SK-N-SH (cell line): ENCODE data around the gene PIK3R3. TPM values are rescaled to one million over a fixed set of nuclear protein-coding genes. Genes with fewer than 3 reads are reported as not detected.

Source experiments
- CTCF ChIA-PET: fragments of 300-600, 350-600 bp; formaldehyde crosslinking; extraction: SDS; loops from one replicate; lab custom pipeline; 2021; lab: Yijun Ruan, JAX
- POLR2A ChIA-PET: fragments of 350-600 bp; sonication (Branson Sonifier 250); formaldehyde crosslinking; extraction: SDS; loops from one replicate; lab custom pipeline; 2020; ENCODE audit warnings: antibody characterized with exemption, inconsistent platforms; lab: Yijun Ruan, JAX
- DNase-seq: peaks from one replicate; pipeline ENCODE4 v3.0.0; 2012
- H2AFZ ChIP-seq: fragments of 200-600 bp; sonication (generic); 2 replicates; pipeline ENCODE4 v1.8.1; 2016; ENCODE audit warnings: antibody characterized with exemption, mild to moderate bottlenecking, low read depth
- H3F3A ChIP-seq: fragments of 200-600 bp; sonication (generic); replicated peaks from 2 replicates; pipeline ENCODE3; 2016; ENCODE audit warnings: antibody characterized with exemption, mild to moderate bottlenecking; ENCODE audit not compliant: insufficient read depth
- H3K27ac ChIP-seq, 2 experiments: fragments of 200-500 bp in 1 of 2; fragments of 200-600 bp in 1 of 2; sonication (Bioruptor generic) in 1 of 2; sonication (generic), shearing (Covaris generic) in 1 of 2; 2 replicates each; pipeline versions ENCODE4 v1.5.1 to v1.6.1; 2014 to 2016; ENCODE audit warnings: low read depth in 2 of 2, inconsistent platforms in 1 of 2, low read length in 1 of 2, mild to moderate bottlenecking in 1 of 2, mixed read lengths in 1 of 2
- H3K27me3 ChIP-seq: fragments of 200-600 bp; sonication (generic), shearing (Covaris generic); 2 replicates; pipeline ENCODE4 v1.6.1; 2016; ENCODE audit warnings: mixed run types; ENCODE audit not compliant: insufficient read depth
- H3K36me3 ChIP-seq, 2 experiments: fragments of 200-500 bp in 1 of 2; fragments of 200-600 bp in 1 of 2; sonication (Bioruptor generic) in 1 of 2; sonication (generic) in 1 of 2; replicated peaks in 1 of 2; 2 replicates each; pipeline versions ENCODE3 to v1.5.1; 2014 to 2016; ENCODE audit warnings: low read length in 1 of 2, mild to moderate bottlenecking in 1 of 2; ENCODE audit not compliant: insufficient read depth in 2 of 2, control insufficient read depth in 1 of 2
- H3K4me1 ChIP-seq, 2 experiments: fragments of 200-500 bp in 1 of 2; fragments of 200-600 bp in 1 of 2; sonication (Bioruptor generic) in 1 of 2; sonication (generic), shearing (Covaris generic) in 1 of 2; 2 replicates each; pipeline versions ENCODE4 v1.5.1 to v1.6.1; 2014 to 2016; ENCODE audit warnings: low read depth in 1 of 2, low read length in 1 of 2, mixed run types in 1 of 2; ENCODE audit not compliant: insufficient read depth in 2 of 2, control insufficient read depth in 1 of 2
- H3K4me2 ChIP-seq: fragments of 200-600 bp; sonication (generic), shearing (Covaris generic); 2 replicates; pipeline ENCODE4 v1.6.1; 2017; ENCODE audit warnings: mixed run types
- H3K4me3 ChIP-seq, 2 experiments: fragments of 200-500 bp in 1 of 2; fragments of 200-600 bp in 1 of 2; sonication (Bioruptor generic) in 1 of 2; sonication (generic), shearing (Covaris generic) in 1 of 2; 2 replicates each; pipeline versions ENCODE4 v1.5.1 to v1.8.1; 2014 to 2016; ENCODE audit warnings: low read depth in 2 of 2, inconsistent platforms in 1 of 2, low read length in 1 of 2, mild to moderate bottlenecking in 1 of 2, mixed read lengths in 1 of 2, moderate library complexity in 1 of 2
- H3K79me2 ChIP-seq: fragments of 200-600 bp; sonication (generic); 2 replicates; pipeline ENCODE4 v1.8.1; 2017; ENCODE audit warnings: mild to moderate bottlenecking; ENCODE audit not compliant: insufficient read depth
- H3K9ac ChIP-seq: fragments of 200-600 bp; sonication (generic); 2 replicates; pipeline ENCODE4 v1.6.1; 2017; ENCODE audit warnings: mixed run types
- H3K9me2 ChIP-seq: fragments of 200-600 bp; sonication (generic); 2 replicates; pipeline ENCODE4 v1.6.1; 2017; ENCODE audit warnings: mixed run types
- H3K9me3 ChIP-seq: fragments of 200-600 bp; sonication (generic); 2 replicates; pipeline ENCODE4 v1.6.1; 2017; ENCODE audit warnings: mixed run types, mild to moderate bottlenecking, moderate library complexity
- H4K20me1 ChIP-seq: fragments of 200-600 bp; sonication (generic); 2 replicates; pipeline ENCODE4 v1.6.1; 2017; ENCODE audit warnings: mild to moderate bottlenecking, mixed run types; ENCODE audit not compliant: insufficient read depth
- CHD2 ChIP-seq: fragments of 150-350 bp; IDR thresholded peaks from 2 replicates; pipeline ENCODE4 v1.6.1; 2018; ENCODE audit warnings: low read length; ENCODE audit not compliant: partially characterized antibody
- CTCF ChIP-seq: fragments of 200-600 bp; sonication (generic); IDR thresholded peaks from 2 replicates; pipeline ENCODE4 v1.6.1; 2017; ENCODE audit warnings: antibody characterized with exemption, mild to moderate bottlenecking, moderate library complexity
- FOSL2 ChIP-seq: IDR thresholded peaks from 2 replicates; pipeline ENCODE4 v1.4.0; 2012; ENCODE audit warnings: low read depth, mild to moderate bottlenecking, moderate library complexity, borderline replicate concordance
- FOXM1 ChIP-seq: IDR thresholded peaks from 2 replicates; pipeline ENCODE4 v1.4.0; 2012; ENCODE audit warnings: low read depth, mild to moderate bottlenecking
- GABPA ChIP-seq: IDR thresholded peaks from 2 replicates; pipeline ENCODE4 v1.4.0; 2012; ENCODE audit warnings: low read depth, mild to moderate bottlenecking
- GATA2 ChIP-seq: sonication (generic); formaldehyde crosslinking; IDR thresholded peaks from 2 replicates; pipeline ENCODE4 v1.5.0; 2020; ENCODE audit warnings: mild to moderate bottlenecking, missing genetic modification reagents
- IRF3 ChIP-seq: fragments of 150-350 bp; IDR thresholded peaks from 2 replicates; pipeline ENCODE4 v1.6.1; 2016; ENCODE audit warnings: mild to moderate bottlenecking, low read depth, low read length
- JUND ChIP-seq: IDR thresholded peaks from 2 replicates; pipeline ENCODE4 v1.4.0; 2012
- MAX ChIP-seq: IDR thresholded peaks from 2 replicates; pipeline ENCODE4 v1.4.0; 2012; ENCODE audit warnings: low read depth
- MEF2A ChIP-seq: IDR thresholded peaks from 2 replicates; pipeline ENCODE4 v1.4.0; 2012; ENCODE audit warnings: low read depth, borderline replicate concordance
- MXI1 ChIP-seq: IDR thresholded peaks from 2 replicates; pipeline ENCODE4 v1.6.1; 2012; ENCODE audit warnings: mild to moderate bottlenecking, low read depth, low read length, improper control_type of control experiment
- NFIC ChIP-seq: IDR thresholded peaks from 2 replicates; pipeline ENCODE4 v1.4.0; 2012; ENCODE audit warnings: borderline replicate concordance
- NRF1 ChIP-seq: IDR thresholded peaks from 2 replicates; pipeline ENCODE4 v1.6.1; 2012; ENCODE audit warnings: low read depth, mild to moderate bottlenecking, low read length
- PBX3 ChIP-seq: IDR thresholded peaks from 2 replicates; pipeline ENCODE4; 2012
- POLR2AphosphoS5 ChIP-seq: IDR thresholded peaks from 2 replicates; pipeline ENCODE4 v1.6.1; 2012; ENCODE audit warnings: low read depth, low read length
- RAD21 ChIP-seq: IDR thresholded peaks from 2 replicates; pipeline ENCODE4 v1.6.1; 2012; ENCODE audit warnings: mild to moderate bottlenecking, low read length
- RCOR1 ChIP-seq: fragments of 150-350 bp; IDR thresholded peaks from 2 replicates; pipeline ENCODE4 v1.6.1; 2017; ENCODE audit warnings: antibody characterized with exemption, low read length
- RFX5 ChIP-seq: IDR thresholded peaks from 2 replicates; pipeline ENCODE4 v1.6.1; 2012; ENCODE audit warnings: mild to moderate bottlenecking, improper control_type of control experiment, low read length
- RXRA ChIP-seq: IDR thresholded peaks from 2 replicates; pipeline ENCODE4 v1.4.0; 2012; ENCODE audit warnings: low read depth, mild to moderate bottlenecking, borderline replicate concordance
- SIN3A ChIP-seq: IDR thresholded peaks from 2 replicates; pipeline ENCODE4 v1.6.1; 2012; ENCODE audit warnings: low read depth, mild to moderate bottlenecking, low read length, moderate library complexity, borderline replicate concordance
- TCF12 ChIP-seq: IDR thresholded peaks from 2 replicates; pipeline ENCODE4 v1.4.0; 2012
- USF1 ChIP-seq: IDR thresholded peaks from 2 replicates; pipeline ENCODE4 v1.4.0; 2012; ENCODE audit warnings: low read depth, borderline replicate concordance
- USF2 ChIP-seq: fragments of 150-350 bp; IDR thresholded peaks from 2 replicates; pipeline ENCODE4 v1.6.1; 2017; ENCODE audit warnings: antibody characterized with exemption, low read length, low read depth, borderline replicate concordance
- WGBS: methylation state at CpG from one replicate; pipeline ENCODE4 v1.1.6; 2017; ENCODE audit warnings: low lambda C conversion rate; 5-methylcytosine and 5-hydroxymethylcytosine counted together
- polyA plus RNA-seq, 3 experiments: library from polyadenylated mRNA; depleted of rRNA; stranded (reverse); fragments of >200 nt; gene quantifications; 2 replicates each; pipeline ENCODE4 v1.2.3, GENCODE V29; 2012

PIK3R3 gene
- polyA plus RNA-seq, 1 of the 3 experiments (the other 2 are of a cell fraction): 4.0 TPM

GRCh38 chr1:46157916-46158311, 25.5 kb upstream of the PIK3R3 start:
- TF ChIP-seq NRF1 (no peak), FOSL2 (no peak), RCOR1 (no peak), GATA2 (CRISPR knock-in tag) (no peak), IRF3 (no peak), PBX3 (no peak), SIN3A (no peak), RXRA (no peak), JUND (no peak), RFX5 (no peak), RAD21 (no peak), NFIC (no peak), CHD2 (no peak), TCF12 (no peak), CTCF (no peak), MXI1 (no peak), FOXM1 (no peak)
- TF ChIP-seq, all 33 proteins: peak for 0
- Histone ChIP-seq H3K4me2 (no peak overlapping the region), H3K27me3 (no peaks in the 10 kb centered on the region), H3K36me3 (no peaks in the 10 kb centered on the region), H3F3A (no peaks in the 10 kb centered on the region), H4K20me1 (no peaks in the 10 kb centered on the region), H3K4me3 (no peak overlapping the region), H3K9me3 (no peaks in the 10 kb centered on the region), H3K9me2 (no peaks in the 10 kb centered on the region), H3K9ac (no peak overlapping the region), H3K79me2 (no peaks in the 10 kb centered on the region), H3K4me1 (no peaks in the 10 kb centered on the region), H3K27ac (no peak overlapping the region), H2AFZ (no peak overlapping the region)
- CTCF ChIA-PET: interaction anchor here (1.0 to 1.6 kb wide), 2 partner anchors 22 to 66 kb away, joined by 4 to 6 read pairs; no protein-coding TSS in a partner anchor
- 77% methylated on average over 1 of the region's 1 CpG for WGBS
- DNase-seq: no peak
- POLR2A ChIA-PET: no interaction called here

GRCh38 chr1:46153732-46154131, 21.3 kb upstream of the PIK3R3 start:
- no peaks in the 10 kb centered on the region; a peak in 1 of 4 replicates for H3K4me1 ChIP-seq
- H3K79me2 ChIP-seq: no peaks in the 10 kb centered on the region
- no peak overlapping the region for H2AFZ ChIP-seq
- no peak overlapping the region for H3K27ac ChIP-seq
- H3K9me3 ChIP-seq: no peaks in the 10 kb centered on the region
- no peak overlapping the region for H3K4me3 ChIP-seq
- WGBS: 90% methylated on average over 1 of the region's 1 CpG
- H3K27me3 ChIP-seq: no peaks in the 10 kb centered on the region
- no peak overlapping the region for H3K4me2 ChIP-seq
- POLR2A ChIA-PET: no interaction called here
- no peak overlapping the region for H3K9ac ChIP-seq
- CTCF ChIA-PET: interaction anchor here (0.6 to 1.0 kb wide), 2 partner anchors 116 to 1125 kb away, joined by 3 read pairs; no protein-coding TSS in a partner anchor
- H3K9me2 ChIP-seq: no peaks in the 10 kb centered on the region
- no peaks in the 10 kb centered on the region for H4K20me1 ChIP-seq
- H3F3A ChIP-seq: no peaks in the 10 kb centered on the region
- H3K36me3 ChIP-seq: no peaks in the 10 kb centered on the region
- no peak for DNase-seq
- TF ChIP-seq USF1 (no peak), GABPA (no peak), POLR2AphosphoS5 (no peak), MAX (no peak), MEF2A (no peak), PBX3 (no peak), USF2 (no peak)
